ENCODE measurements around the gene TYSND1. TPM values are rescaled to one million over a fixed set of nuclear protein-coding genes. Genes with fewer than 3 reads are reported as not detected.

Gene TYSND1
- total RNA-seq, 1 donor from 2014 or later: 22.0 TPM

DNA sequence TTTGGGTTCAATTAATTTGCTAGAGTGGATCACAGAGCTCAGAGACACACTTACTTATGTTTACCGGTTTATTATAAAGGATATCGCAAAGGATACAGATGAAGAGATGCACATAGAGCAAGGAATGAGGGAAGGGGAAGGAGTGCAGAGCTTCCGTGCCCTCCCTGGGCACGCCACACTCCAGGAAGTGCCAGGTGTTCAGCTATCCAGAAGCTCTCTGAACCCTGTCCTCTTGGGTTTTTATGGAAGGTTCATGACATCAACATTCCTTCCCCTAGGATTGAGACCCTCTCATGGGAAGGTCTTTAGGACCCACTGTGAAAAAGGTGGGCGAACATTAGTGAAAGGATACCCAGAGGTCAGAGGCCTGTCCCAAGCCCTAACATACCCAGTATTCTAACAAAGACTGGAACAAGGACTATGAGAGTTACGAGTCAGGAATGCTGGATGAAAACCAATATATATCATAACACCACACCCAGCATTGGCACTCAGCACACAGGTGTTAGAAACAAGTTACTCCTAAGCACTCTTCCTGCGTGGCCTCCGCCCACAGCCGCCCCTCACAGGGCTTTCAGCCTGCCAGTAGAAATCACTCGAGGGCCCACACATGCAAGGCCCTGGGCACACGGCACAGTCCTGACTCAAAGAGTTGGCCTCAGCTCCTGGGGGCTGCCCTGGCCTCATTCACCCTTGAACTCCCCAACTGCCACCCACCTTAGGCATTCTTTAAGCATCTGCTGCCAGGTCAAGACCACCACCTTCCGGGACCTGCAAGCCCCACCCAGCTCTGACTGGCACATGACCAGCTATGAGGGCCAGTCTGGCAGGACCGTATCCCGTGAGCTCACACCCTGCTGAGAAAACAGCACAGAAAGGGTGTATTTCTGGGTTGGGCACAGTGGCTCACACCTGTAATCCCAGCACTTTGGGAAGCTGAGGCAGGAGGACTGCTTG, 8.3 kb downstream of the TYSND1 start:
- POLR2A ChIA-PET: interaction anchor here (1.0 kb wide), 1 partner anchor 9 kb away, joined by 3 read pairs; no protein-coding TSS in a partner anchor
- peaks cover under 1% of the 10 kb centered on the region for H3K4me1 Mint-ChIP-seq
- no peak for ATAC-seq (ENCODE audit: low read depth)
- H3K9me3 Mint-ChIP-seq: no peaks in the 10 kb centered on the region
- H3K4me3 Mint-ChIP-seq: no peak overlapping the region
- CTCF ChIA-PET: interaction anchor here (1.0 kb wide), 1 partner anchor 22 kb away, joined by 3 read pairs; no protein-coding TSS in a partner anchor
- intact Hi-C loops (cut with micrococcal nuclease): no loop called here
- TF ChIP-seq, protein P1, sequence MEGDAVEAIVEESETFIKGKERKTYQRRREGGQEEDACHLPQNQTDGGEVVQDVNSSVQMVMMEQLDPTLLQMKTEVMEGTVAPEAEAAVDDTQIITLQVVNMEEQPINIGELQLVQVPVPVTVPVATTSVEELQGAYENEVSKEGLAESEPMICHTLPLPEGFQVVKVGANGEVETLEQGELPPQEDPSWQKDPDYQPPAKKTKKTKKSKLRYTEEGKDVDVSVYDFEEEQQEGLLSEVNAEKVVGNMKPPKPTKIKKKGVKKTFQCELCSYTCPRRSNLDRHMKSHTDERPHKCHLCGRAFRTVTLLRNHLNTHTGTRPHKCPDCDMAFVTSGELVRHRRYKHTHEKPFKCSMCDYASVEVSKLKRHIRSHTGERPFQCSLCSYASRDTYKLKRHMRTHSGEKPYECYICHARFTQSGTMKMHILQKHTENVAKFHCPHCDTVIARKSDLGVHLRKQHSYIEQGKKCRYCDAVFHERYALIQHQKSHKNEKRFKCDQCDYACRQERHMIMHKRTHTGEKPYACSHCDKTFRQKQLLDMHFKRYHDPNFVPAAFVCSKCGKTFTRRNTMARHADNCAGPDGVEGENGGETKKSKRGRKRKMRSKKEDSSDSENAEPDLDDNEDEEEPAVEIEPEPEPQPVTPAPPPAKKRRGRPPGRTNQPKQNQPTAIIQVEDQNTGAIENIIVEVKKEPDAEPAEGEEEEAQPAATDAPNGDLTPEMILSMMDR (IDR thresholded peaks at IDR 0.05): no peak
- peaks cover 18% of the 10 kb centered on the region for H3K36me3 Mint-ChIP-seq (ENCODE audit: low read depth)
- H3K27ac Mint-ChIP-seq: no peak overlapping the region
- DNase-seq: no peak
- H3K27me3 Mint-ChIP-seq: no peaks in the 10 kb centered on the region

DNA sequence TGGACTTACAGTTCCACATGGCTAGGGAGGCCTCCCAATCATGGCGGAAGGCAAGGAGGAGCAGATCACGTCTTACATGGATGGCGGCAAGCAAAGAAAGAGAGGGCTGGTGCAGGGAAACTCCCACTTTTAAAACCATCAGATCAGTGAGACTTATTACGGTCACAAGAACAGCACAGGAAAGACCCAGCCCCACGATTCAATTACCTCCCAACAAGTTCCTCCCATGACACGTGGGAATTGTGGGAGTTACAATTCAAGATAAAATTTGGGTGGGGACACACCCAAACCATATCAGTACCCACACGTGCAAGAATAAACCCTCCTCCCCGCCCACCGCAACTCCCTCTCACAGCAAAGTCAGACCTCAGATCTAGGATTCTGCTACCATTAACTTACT, 9.4 kb downstream of the TYSND1 start:
- ChIA-PET CTCF (interaction anchor here (1.0 kb wide), 1 partner anchor 21 kb away, joined by 3 read pairs; no protein-coding TSS in a partner anchor), POLR2A (no interaction called here)
- Mint-ChIP-seq H3K36me3 (ENCODE audit: low read depth) (peaks cover 22% of the 10 kb centered on the region), H3K27ac (no peak overlapping the region), H3K4me3 (no peak overlapping the region), H3K27me3 (no peaks in the 10 kb centered on the region), H3K9me3 (no peaks in the 10 kb centered on the region), H3K4me1 (peaks cover 10% of the 10 kb centered on the region)
- DNase-seq: no peak
- no peak for ATAC-seq (ENCODE audit: low read depth)
- intact Hi-C loops (cut with micrococcal nuclease): no loop called here
- TF ChIP-seq, protein P1 (IDR thresholded peaks at IDR 0.05): no peak

DNA sequence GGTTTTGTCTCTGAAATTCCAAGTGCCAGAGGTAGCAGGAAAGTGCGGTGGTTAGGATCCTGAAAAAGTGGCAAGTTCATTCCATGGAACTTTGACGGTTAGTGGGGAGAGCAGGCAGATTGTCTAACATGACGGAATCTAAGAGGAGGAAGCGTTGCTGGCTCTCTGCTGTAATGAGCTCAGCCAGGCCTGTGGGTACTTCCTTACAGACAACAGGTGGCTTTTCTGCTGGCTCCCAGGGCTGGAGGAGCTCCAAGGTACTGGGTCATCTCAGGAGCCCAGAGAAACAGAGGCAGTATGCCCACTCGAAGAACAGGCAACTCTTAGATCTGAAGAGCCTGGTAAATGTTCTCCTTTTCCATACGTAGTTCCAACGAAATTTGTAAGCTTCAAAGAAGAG, 10.8 kb downstream of the TYSND1 start:
- CTCF ChIA-PET: interaction anchor here (0.6 to 1.0 kb wide), 2 partner anchors 11 to 31 kb away, joined by 3 to 4 read pairs; partner anchors contain the start of gene TYSND1
- no peak for ATAC-seq (ENCODE audit: low read depth)
- H3K9me3 Mint-ChIP-seq: no peaks in the 10 kb centered on the region
- no peak overlapping the region for H3K27ac Mint-ChIP-seq
- intact Hi-C loops (cut with micrococcal nuclease): no loop called here
- peaks cover 23% of the 10 kb centered on the region for H3K36me3 Mint-ChIP-seq (ENCODE audit: low read depth)
- TF ChIP-seq, protein P1 (IDR thresholded peaks at IDR 0.05): no peak
- no peak overlapping the region for H3K4me3 Mint-ChIP-seq
- DNase-seq: no peak
- H3K27me3 Mint-ChIP-seq: no peaks in the 10 kb centered on the region
- POLR2A ChIA-PET: interaction anchor here (1.4 kb wide), 1 partner anchor 10 kb away, joined by 6 read pairs; the partner anchor contains the start of gene TYSND1
- H3K4me1 Mint-ChIP-seq: peaks cover 19% of the 10 kb centered on the region

DNA sequence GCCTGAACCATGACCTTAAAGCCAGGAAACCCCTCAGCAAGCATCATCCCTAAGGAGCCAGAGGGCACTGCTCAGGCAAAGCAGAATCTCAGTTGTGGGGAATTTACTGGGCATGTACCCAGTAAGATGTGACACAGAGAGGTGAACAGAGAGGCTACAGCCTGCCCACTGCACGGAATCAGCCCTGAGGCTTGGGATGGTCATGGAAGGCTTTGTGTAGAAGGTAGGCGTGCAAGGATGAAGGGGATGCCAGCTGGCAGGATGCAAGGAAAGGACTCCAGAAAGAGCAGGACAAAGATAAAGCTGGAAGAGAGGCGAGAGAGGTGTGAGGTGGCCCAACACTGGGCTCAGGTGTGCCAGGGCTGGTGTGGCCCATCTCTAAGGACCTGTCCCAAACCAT, 11.5 kb downstream of the TYSND1 start:
- intact Hi-C loops (cut with micrococcal nuclease): no loop called here
- ATAC-seq (ENCODE audit: low read depth): no peak
- ChIA-PET POLR2A (interaction anchor here (1.4 kb wide), 1 partner anchor 10 kb away, joined by 6 read pairs; the partner anchor contains the start of gene TYSND1), CTCF (interaction anchor here (0.6 to 1.0 kb wide), 2 partner anchors 19 to 30 kb away, joined by 3 read pairs; no protein-coding TSS in a partner anchor)
- no peak for DNase-seq
- H3K27ac Mint-ChIP-seq: no peak overlapping the region
- H3K4me1 Mint-ChIP-seq: peaks cover 19% of the 10 kb centered on the region
- TF ChIP-seq, protein P1 (IDR thresholded peaks at IDR 0.05): no peak
- no peaks in the 10 kb centered on the region for H3K27me3 Mint-ChIP-seq
- H3K36me3 Mint-ChIP-seq (ENCODE audit: low read depth): peaks cover 23% of the 10 kb centered on the region
- H3K4me3 Mint-ChIP-seq: no peak overlapping the region
- H3K9me3 Mint-ChIP-seq: no peaks in the 10 kb centered on the region

Data from activated B cell treated with CpG ODN at 0.5 μM for 24 hours (primary cell).